GM19438 (cell line): ENCODE results near the gene GKN1.

Experiments used
- ATAC-seq: cut with Tn5 transposase; IDR thresholded peaks from one replicate; pipeline ENCODE4 v1.9.1; 2021; ENCODE audit warnings: low read depth; ENCODE audit not compliant: unreplicated experiment

The GKN1 gene, protein sequence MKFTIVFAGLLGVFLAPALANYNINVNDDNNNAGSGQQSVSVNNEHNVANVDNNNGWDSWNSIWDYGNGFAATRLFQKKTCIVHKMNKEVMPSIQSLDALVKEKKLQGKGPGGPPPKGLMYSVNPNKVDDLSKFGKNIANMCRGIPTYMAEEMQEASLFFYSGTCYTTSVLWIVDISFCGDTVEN

DNA sequence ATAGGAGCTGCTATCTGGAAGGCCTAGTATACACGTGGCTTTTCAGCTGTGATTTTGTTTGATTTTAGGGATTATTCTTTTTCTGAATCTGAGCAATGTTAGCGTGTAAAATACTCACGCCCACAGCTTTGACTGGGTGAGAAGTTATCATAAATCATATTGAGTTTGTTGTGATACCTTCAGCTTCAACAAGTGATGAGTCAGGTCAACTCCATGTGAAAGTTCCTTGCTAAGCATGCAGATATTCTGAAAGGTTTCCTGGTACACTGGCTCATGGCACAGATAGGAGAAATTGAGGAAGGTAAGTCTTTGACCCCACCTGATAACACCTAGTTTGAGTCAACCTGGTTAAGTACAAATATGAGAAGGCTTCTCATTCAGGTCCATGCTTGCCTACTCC is at the start of gene GKN1:
Gene GKN1, plus strand, starts transcription at position 386 of the 400 bp plus-strand sequence. CDS start 42 bp downstream, outside the sequence.
- ATAC-seq: no peak

DNA sequence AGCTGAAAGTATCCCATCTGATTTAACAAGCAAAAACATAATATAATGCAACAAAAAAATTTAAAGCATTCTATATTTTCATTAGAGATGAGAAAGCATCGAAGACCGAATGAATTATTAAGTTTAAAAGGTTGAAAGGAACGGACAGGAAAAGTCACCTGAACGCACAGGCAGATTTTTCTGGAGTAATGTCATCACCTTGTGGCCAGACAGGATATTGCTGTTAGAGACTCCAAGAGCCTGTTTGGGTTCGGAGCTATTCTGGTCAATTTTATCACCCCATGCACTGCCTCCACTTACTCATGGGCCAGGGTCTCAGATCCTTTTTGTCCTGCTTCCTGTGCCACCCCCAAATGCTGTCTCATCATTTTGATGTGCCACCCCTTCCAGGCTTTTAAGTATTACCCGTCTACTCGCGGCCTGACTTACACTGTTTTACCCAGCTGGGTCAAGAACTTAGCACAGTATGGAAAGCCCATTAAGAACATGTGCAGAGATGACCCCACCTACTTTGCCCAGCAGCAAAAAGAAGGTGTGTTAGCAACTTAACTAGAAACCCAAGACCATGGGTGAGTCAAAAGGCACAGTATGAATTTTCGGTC is 49.0 kb upstream of the GKN1 start:
- no peak for ATAC-seq

DNA sequence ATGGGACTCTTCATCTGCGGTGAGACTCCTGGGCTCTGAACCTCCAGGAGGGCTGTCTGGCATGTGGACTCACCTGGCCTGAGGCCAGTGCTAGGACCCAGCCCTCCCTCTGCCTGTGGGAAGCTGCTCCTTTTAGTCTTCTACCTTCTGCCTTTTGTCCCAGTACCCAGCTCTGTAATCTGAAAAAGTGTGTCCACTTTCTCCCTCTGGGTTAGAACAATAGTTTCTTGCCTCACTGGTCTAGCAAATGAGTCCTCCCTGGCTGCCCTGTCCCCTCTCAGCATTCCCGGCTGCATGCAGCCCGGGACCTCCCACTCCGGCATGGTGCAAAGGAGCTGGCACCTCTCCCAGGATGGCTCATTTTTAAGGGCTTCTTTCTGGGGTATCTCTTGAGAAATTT is 47.6 kb upstream of the GKN1 start:
- no peak for ATAC-seq

DNA sequence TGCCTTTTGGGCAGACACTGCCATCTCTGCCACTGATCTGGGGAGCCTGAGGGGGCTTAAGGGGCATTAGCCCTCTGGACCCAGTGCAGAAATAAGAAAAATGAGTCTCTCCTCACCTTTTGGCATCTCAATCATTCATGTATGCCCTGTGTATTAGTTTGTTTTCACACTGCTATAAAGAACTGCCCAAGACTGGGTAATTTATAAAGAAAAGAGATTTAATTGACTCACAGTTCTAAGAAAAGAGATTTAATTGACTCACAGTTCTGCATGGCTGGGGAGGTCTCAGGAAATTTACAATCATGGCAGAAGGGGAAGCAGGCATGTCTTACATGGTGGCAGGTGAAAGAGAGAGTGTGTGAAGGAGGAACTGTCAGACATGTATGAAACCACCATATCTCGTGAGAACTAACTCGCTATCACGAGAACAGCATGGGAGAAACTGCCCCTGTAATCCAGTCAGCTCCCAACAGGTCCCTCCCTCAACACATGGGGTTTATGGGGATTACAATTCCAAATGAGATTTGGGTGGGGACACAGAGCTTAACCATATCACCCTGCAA is 43.2 kb upstream of the GKN1 start:
- no peak for ATAC-seq

GRCh38 chr2:68931799-68932198 is 42.6 kb upstream of the GKN1 start:
- no peak for ATAC-seq

DNA sequence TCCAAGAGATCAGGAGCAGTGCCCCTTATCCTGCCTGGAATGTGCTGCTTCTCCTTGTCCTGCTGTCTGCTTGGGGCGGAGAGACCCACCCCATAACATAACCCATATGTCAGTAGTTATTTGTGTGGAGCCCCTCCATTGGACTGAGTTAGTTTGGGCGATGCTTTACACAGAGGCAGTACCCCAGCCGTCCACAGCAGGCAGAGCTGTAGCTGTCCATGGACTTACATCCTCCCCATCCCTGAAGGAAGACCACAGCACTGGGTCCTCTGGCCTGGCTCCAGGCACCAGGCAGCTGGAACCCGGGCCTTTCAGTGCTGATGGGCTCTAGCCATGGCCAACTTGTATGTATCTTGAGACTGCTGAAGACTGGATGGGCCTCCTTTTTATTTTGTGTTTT is 42.0 kb upstream of the GKN1 start:
- no peak for ATAC-seq

DNA sequence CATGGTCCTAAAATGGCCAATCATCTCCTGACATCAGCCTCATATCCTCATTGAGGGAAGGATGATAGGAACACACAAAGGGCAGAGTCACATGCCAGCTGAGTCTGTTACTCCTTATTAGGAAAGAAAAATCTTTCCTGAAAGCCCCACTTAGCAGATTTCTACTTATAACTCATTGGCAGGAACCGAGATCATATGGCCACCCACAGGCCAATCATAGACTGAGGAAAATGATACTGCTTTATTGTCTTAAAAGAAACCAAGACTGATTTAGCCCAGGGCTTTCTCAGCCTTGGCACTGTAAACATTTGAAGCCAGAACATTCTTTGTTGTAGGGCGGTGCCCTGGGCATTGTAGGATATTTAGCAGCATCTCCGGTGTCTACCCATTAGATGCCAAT is 40.4 kb upstream of the GKN1 start:
- no peak for ATAC-seq

DNA sequence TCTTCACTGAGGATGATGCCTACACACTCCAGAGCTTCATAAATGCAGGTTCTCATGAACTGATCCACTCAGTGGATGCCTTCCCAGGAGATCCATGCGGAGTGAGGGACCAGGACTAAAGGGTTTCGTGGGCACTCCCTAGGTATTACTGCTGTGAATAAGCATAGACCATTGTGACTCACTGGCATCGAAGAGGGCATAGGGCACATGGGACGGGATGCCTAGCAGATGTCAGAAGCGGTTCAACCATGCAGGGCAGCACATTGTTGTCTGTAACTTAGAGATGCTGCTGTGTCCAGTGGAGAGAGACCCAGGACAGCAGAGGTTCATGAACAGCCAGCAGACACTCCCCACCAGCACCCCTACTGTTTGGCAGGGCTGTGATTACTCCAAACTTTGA is 39.0 kb upstream of the GKN1 start:
- ATAC-seq: no peak

- ATAC-seq: no peak
These were observed 38.0 kb upstream of the GKN1 start for GRCh38 chr2:68936427-68936826.

- no peak for ATAC-seq
These were observed 37.5 kb upstream of the GKN1 start for GRCh38 chr2:68936889-68937288.

DNA sequence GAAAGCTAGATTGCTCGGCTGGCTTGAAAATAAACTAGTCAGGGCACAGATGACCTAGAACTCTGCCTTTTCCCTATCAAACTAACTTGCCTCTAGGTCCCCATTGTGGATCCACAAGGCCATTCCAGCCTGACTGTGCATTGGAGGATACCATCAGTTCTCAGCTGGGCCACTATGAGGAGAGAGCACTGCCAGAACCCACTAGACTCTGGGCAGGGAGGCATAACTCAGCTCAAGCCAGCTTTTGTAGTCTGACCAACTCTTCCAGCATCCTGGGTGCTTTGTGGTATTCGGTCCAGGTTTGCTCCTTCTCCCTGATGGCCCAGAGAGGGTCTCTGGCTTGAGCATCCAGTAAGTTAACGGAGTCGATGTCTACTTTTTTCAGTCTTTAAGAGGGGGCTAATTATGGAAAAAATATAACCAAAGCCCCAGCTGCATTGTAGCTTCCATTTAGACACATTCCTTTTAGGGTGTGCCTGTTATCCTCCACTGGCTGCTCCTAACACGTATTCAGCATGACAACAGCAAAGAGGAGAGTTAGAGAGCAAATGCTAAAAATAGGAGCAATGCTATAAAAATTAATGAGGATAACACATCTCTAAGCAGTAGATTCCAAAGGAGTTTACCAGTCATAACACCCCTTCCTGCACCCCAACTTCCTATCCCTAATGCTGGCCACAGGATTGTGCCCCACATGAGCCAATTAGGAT is 36.9 kb upstream of the GKN1 start:
- ATAC-seq: no peak

- ATAC-seq: no peak
These were observed 35.5 kb upstream of the GKN1 start for GRCh38 chr2:68938938-68939337.

DNA sequence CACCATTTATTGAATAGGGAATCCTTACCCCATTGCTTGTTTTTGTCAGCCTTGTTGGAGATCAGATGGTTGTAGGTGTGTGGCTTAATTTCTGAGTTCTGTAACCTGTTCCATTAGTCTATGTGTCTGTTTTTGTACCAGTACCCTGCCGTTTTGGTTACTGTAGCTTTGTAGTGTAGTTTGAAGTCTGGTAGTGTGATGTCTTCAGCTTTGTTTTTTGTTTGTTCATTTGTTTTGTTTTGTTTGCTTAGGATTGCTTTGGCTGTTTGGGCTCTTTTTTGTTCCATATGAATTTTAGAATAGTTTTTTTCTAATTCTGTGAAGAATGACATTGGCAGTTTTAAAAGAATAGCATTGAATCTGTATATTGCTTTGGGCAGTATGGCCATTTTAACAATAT is 34.5 kb upstream of the GKN1 start:
- ATAC-seq: no peak

- no peak for ATAC-seq
These were observed 34.1 kb upstream of the GKN1 start for GRCh38 chr2:68940369-68940768.

- ATAC-seq: no peak
These were observed 31.6 kb upstream of the GKN1 start for GRCh38 chr2:68942827-68943226.

GRCh38 chr2:68943581-68944568 is 30.6 kb upstream of the GKN1 start:
- ATAC-seq: no peak

DNA sequence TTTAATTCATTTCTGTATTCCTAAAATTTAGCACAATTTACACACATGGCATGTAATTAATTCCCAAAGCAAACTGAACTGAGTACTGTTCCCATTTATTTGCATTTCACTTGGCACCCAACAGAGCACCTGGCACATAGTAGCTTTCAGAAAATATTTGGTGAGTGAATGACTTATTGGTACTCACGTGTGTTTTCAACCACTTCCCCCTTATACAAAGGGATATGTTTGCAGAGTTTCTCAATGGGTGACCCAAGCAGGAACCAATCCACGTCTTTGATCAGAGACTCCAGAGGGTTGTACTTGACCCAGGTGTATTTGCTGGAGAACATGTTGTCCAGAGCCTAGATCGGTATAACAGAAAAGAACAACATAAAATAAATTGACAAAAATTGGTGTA is 28.3 kb upstream of the GKN1 start:
- ATAC-seq: no peak

DNA sequence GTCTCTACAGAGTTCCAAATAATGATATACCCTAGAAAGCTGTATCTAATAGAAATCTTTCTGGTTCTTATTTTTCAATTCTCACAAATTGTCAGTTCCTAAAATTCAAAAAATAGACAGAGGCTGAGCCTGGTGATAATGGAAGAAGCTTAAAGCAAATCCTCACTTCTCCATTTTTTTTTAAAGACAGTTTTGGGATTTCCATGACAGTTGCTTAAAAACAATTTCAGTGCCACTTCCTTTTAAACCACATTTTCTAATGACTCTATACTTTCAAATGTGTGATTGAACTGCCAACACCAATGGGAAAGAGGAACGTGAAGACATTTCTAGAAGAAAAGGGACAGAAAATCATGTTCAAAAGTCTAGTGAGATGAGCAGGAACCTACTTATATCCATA is 25.7 kb upstream of the GKN1 start:
- ATAC-seq: no peak

DNA sequence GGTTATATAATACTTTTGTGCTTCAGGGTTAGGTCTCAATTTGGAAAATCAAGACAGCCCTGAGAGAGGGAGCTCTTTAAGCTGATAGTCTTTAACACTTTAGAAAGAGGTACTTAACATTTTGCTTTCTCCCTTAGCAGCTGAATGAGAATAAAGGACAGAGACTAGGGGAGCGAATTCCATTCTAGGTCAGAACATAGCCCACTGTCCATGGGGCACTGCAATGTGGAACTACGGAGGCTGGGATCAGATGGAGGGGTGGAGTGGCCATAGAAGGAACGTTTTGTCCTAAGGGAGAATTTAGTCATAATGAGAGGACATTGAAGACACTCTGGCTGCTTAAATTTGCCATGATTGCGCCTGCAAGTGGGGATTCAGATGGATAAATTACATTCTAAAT is 22.5 kb upstream of the GKN1 start:
- no peak for ATAC-seq

DNA sequence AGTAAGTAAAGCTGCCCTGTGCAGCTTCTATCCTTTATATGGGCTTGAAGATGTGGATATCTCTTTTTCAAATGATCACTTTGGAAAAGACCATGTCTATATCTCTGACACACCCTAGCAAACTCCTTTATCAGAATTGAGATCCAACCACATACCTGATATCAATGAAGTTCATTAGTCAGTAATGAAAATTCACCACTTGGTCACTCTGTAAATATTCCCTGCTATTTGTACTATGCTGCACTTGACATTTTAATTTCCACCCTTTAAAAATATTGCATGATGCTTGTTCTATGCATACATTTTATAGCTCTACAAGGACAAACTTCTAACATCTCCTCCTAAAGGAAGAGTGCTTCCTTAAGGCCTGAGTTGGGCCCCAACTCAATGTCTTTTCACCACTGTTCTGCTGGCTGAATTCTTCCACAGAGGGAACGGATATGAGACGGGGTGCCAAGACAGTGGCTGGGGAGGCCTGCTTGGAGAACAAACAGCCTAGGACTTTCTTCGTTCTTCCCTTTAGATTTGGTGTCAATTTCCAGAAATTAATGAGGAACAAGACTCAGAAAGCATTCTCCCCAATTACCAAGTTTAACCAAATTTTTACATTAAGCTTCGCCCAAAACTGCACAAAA is 21.4 kb upstream of the GKN1 start, which contains the start of gene GKN2:
Gene GKN2, minus strand, starts transcription at position 7 of the 635 bp plus-strand sequence. CDS start 32 bp downstream, outside the sequence.
- ATAC-seq: no peak
